Neural cell (in vitro differentiated cells): ENCODE measurements around the gene HHLA2.

Source experiments
- MXI1 ChIP-seq: fragments of 450-650 bp; conservative IDR thresholded peaks from 2 replicates; pipeline ENCODE4 v1.6.1; 2014; ENCODE audit warnings: antibody characterized with exemption, mild to moderate bottlenecking; ENCODE audit not compliant: poor library complexity, severe bottlenecking
- TF ChIP-seq, protein P1 (sequence below): fragments of 450-650 bp; IDR thresholded peaks from 2 replicates; pipeline ENCODE4 v1.5.1; 2014; ENCODE audit warnings: antibody characterized with exemption, mild to moderate bottlenecking, moderate library complexity; ENCODE audit not compliant: poor library complexity, severe bottlenecking

DNA sequence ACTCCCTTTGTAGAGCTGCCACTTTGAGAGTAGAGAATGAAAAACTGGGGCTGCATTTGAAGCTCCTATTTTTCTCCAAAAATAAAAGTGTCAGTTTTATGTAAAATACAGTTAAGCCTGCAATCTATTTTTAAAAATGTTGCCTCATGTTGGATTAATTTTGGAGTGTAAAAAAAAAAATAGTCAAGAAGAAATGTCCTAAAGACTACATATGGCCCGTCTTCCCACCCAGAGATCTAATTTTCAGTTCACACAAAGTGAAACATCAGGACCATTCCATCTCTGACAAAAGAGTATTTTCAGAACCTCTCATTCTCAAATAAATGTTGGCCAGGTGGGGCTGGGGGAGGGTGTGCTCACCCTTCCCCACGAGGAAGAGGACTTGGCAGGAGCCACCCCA, 62.7 kb downstream of the HHLA2 start:
- TF ChIP-seq, protein P1, sequence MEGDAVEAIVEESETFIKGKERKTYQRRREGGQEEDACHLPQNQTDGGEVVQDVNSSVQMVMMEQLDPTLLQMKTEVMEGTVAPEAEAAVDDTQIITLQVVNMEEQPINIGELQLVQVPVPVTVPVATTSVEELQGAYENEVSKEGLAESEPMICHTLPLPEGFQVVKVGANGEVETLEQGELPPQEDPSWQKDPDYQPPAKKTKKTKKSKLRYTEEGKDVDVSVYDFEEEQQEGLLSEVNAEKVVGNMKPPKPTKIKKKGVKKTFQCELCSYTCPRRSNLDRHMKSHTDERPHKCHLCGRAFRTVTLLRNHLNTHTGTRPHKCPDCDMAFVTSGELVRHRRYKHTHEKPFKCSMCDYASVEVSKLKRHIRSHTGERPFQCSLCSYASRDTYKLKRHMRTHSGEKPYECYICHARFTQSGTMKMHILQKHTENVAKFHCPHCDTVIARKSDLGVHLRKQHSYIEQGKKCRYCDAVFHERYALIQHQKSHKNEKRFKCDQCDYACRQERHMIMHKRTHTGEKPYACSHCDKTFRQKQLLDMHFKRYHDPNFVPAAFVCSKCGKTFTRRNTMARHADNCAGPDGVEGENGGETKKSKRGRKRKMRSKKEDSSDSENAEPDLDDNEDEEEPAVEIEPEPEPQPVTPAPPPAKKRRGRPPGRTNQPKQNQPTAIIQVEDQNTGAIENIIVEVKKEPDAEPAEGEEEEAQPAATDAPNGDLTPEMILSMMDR, result no peak
- no peak for TF ChIP-seq MXI1
